GM12873 (cell line): ENCODE measurements around the gene STX1B.

Source experiments
- CTCF ChIP-seq: IDR thresholded peaks from 2 replicates; pipeline ENCODE4 v1.5.1; 2012; ENCODE audit warnings: low read depth, mild to moderate bottlenecking, moderate library complexity, low read length, control low read depth; ENCODE audit not compliant: insufficient read depth; ENCODE audit errors: missing control alignments

Gene STX1B

GRCh38 chr16:31008551-31008950, 1.9 kb downstream of the STX1B start:
- TF ChIP-seq CTCF: no peak

GRCh38 chr16:31008149-31008548, 2.3 kb downstream of the STX1B start:
- TF ChIP-seq CTCF: no peak

DNA sequence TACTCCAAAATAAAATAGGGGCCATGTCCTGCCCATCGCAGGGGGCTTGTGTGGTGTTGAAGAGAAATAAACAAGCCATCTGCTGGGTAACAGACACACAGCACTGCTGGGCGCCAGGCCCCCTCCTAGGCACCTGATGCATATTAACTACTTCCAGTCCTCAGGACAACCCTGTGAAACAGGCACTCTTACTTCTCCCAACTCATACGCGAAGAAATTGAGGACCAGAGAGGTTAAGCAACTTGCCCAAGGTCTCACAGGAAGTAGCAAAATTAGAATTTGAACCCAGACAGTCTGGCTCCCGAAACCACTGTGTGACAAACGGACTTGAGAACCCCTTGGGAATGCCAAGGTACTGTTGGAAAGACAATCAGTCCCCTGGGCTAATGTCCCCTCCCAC, 2.8 kb downstream of the STX1B start:
- TF ChIP-seq CTCF: no peak

GRCh38 chr16:31006589-31006988, 3.8 kb downstream of the STX1B start:
- TF ChIP-seq CTCF: no peak

GRCh38 chr16:31006086-31006385, 4.4 kb downstream of the STX1B start:
- no peak for TF ChIP-seq CTCF

DNA sequence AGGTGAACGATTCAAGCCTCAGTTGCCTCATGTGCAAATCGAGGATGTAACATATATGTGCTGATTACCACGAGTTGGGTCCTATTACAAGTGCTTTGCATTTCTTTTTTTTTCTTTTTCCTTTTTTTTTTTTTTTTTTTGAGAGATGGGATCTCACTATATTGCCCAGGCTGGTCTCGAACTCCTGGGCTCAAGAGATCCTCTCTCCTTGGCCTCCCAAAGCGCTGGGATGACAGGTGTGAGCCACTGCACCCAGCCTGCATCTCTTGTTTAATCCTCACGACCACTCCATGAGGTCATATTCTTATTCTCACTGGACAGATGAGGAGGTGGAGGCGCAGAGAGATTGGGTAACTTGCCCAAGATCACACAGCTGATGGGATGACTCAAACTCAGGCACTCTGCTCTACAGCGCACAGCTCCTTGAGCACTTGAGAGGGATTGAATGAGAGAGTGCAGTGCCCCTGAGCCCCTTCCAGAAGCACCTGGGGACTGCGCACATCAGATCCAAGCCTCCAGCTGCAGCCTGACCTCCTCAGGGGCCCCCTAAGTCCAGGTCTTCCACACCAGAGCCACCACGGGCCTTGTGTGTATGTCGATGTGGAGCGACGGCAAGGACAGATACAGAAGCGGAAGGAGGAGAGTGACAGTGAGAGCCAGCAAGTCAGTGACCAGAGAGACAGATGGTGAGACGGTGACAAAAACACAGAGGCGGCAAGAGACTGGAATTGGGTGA, 4.9 kb downstream of the STX1B start:
- no peak for TF ChIP-seq CTCF

- TF ChIP-seq CTCF: no peak
These were observed 5.8 kb downstream of the STX1B start for GRCh38 chr16:31004658-31005057.

DNA sequence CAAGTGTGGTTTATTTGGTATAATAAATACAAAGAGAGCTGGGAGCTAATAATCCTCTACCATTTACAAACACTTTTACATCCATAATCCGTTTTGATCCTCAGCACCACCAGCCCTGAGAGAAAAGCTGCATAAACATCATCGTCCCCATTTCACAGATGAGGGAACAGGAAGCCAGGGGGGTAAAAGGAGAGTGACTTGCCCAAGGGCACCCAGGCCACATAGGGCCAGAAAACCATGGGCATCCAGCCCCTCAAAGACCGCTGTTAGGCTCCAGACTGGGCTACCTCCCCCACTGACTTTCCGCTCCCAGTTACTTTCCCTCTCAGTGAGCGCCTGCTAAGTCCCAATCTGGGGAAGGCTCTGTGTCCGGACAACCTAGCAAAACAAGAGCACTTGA, 6.7 kb downstream of the STX1B start:
- TF ChIP-seq CTCF: no peak
